ENCODE results near the gene SPTA1.

SPTA1 gene

DNA sequence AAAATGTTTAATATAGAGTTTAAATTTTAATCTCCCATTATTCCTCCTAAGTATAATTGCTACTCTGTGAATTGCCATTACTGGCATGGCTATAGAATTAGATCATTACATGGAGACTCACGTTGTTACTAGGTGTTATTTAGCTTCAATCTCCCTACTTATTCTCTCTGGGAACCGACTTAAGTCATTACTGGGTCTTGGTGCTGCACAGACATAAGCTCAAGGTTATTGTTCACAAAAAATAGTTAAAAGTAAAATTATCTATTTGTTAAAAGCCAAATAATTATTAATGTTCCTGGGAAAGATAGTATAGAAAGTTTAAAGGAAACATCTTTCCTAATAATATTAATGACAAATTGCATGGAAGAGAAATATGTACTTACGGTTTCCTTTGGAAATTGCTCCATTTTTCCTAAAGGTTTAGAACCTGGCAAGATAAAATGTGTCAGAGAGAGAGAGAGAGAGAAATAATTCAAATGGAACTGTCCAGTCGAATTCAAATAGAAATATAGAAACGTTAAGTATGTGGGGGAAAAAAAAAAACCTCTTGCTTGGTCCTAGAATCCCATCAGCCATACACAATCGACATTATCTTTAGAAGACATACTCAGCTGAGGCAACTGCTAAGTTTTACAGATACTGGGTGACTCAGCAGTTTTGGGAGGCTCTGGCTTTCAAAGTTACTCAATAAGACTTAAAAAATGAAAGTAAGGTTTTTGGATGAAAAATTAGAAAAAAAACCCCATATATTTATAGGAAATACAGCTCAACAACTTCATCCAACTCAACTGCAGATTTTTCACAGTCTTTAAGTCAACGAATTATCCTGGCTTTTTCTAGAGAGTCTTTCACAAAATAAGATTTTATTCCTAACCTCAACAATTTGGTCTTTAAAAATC is at the start of gene SPTA1:
TSS of gene SPTA1 (minus strand) at position 605 of the 899 bp plus-strand sequence. CDS start at position 407, 198 bp downstream.
- no peak within 1 kb of the TSS for H3K4me3 ChIP-seq (ENCODE audit: low read length)
- no peak for TF ChIP-seq ZNF274 (IDR thresholded peaks at IDR 0.05; ENCODE audit: low read depth, low read length)

DNA sequence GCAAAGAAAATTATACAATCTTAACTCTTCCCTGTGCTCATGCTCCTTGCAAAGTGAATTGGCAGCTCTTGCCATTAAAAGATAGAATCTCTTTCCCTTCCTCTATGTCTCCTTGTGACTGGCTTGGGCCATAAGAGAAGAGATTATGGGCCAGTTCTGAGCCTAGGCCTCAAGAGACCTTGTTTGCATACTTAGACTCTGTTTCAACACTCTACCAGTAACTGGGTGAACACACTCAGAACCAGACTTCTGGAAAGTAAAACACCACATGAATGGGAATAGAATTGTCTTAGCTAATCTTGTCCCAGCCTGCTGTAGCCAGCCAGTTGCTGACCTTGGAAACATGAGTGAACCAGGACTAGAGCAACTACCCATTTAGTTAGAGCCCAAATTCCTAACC is 49.3 kb upstream of the SPTA1 start:
- no peak overlapping the region for H3K4me3 ChIP-seq (ENCODE audit: low read length)
- TF ChIP-seq ZNF274 (IDR thresholded peaks at IDR 0.05; ENCODE audit: low read depth, low read length), result no peak

DNA sequence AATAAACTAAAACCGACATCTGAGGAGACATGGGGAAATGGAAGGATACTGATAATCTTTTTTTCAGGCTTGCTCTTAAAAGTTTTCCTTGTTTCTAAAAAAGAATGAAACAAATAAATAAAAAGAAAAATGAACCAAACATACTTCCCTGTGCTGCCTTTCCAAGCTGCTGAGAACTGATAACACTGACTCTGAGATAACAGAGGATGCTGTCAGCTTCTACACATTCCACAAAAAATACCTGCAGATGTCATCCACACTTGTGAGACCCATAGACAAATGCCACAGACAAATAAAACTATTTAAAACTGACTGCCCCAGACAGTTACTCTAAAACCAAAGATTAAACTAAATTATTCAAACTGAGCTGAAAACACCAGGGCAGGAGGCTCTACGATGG is 46.0 kb upstream of the SPTA1 start:
- no peak for TF ChIP-seq ZNF274 (IDR thresholded peaks at IDR 0.05; ENCODE audit: low read depth, low read length)
- H3K4me3 ChIP-seq (ENCODE audit: low read length), result no peak overlapping the region

DNA sequence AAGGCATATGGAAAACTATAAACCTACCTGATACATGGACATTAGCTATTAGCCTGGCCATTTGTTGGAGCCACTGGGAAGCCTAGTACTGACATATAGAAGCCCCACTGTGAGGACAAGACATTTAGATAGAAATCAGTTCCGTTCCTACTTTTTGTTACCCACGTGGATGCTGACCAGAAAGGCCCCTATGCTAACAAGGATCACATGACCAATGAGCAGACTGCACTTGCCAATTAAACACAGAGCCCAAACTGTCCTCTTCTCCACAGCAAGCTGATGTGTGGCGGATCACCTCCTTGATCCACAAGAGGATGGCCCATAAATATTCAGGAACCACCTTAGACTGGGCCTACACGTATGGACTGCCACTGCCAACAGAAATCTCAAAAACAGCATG is 45.2 kb upstream of the SPTA1 start:
- TF ChIP-seq ZNF274 (IDR thresholded peaks at IDR 0.05; ENCODE audit: low read depth, low read length), result no peak
- no peak overlapping the region for H3K4me3 ChIP-seq (ENCODE audit: low read length)

DNA sequence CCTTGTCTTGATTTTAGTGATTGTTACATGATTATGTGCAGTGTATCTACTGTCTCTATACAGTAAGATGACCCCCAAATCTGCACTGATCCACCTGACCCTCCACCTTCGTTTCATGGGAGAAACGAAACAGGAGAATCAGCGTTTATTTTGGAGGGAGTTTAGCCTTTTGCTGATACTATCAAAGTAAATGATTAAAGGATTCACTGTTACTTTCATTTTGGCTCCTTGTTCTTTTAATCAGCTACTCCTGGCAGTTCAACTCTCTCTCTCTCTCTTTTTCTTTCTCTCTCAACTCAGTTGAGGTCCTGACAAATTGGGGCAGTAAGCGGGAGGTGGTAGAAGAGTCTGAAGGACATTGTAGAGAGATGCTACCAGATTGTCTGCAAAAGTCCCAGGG is 43.9 kb upstream of the SPTA1 start:
- no peak overlapping the region for H3K4me3 ChIP-seq (ENCODE audit: low read length)
- no peak for TF ChIP-seq ZNF274 (IDR thresholded peaks at IDR 0.05; ENCODE audit: low read depth, low read length)

DNA sequence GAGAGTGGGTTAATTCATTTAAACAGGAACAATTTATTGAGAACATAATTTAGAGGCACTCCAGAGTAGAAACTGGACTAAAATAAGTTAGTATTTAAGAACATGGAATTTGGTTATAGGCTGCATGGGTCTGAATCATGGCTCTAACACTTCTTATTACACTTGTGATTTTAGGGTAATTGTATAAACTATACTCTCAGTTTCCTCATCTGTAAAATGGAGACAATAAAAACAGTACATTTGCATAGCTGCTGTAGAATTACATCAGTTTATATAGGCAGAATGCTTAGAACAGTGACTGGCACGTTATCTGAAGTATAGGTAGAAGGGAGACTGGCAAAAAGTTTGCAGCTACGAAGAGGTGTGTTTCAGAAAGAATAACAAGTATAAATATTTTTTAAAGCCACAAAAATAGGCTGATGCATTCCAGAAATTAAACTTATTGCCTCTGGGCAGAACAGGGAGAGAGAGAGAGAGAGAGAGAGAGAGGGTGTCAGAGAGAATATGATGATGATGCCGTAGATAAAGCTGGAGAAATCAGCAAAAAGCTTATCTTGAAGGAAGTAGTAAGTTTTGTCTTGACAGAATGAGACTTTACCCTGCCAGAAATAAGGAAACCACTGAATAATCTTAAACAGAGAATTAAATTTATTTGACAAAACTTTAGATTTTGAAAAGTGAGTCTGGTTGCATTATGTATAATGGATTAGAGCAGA is 42.2 kb upstream of the SPTA1 start:
- no peak for TF ChIP-seq ZNF274 (IDR thresholded peaks at IDR 0.05; ENCODE audit: low read depth, low read length)
- no peak overlapping the region for H3K4me3 ChIP-seq (ENCODE audit: low read length)

DNA sequence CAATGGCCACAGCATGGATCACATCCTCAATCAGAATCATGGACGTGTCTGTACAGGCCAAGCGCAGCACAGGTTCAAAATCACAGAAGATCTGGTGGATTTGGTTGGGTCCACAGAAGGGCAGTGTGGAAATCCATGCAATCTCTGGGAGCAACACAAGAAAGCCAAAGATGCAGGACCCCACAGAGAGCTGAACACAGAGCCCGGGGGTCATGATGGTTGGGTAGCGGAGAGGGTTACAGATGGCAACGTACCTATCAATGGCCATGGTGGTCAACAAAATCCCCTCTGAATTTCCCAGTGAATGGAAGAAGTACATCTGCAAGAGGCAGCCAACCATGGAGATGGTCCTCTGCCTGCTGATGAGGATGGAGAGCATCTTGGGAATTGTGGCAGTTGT is 37.9 kb upstream of the SPTA1 start:
- no peak for TF ChIP-seq ZNF274 (IDR thresholded peaks at IDR 0.05; ENCODE audit: low read depth, low read length)
- no peak overlapping the region for H3K4me3 ChIP-seq (ENCODE audit: low read length)

DNA sequence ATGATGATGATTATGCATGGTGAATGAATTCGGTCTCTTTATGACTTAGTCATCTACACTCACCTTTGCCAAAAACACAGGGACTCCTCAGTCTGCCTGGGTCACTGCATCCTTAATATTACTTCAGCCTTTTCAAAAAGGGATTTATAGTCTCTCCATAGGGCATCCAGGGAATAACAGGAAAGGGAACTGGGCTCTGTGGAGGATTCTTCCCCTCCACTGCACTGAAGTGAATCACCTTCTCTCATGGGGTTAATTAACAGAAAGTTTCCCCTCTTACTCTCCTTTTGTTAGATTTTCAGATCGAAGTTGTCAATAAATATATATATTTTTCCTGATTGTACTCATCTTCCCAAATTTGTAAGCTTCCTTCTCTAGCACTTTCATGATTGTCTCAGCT is 34.1 kb upstream of the SPTA1 start, which contains the start of gene OR6K3:
TSS of gene OR6K3 (minus strand) at position 101 of the 400 bp plus-strand sequence. CDS start 2,605 bp downstream, outside the sequence.
- TF ChIP-seq ZNF274 (IDR thresholded peaks at IDR 0.05; ENCODE audit: low read depth, low read length), result no peak

DNA sequence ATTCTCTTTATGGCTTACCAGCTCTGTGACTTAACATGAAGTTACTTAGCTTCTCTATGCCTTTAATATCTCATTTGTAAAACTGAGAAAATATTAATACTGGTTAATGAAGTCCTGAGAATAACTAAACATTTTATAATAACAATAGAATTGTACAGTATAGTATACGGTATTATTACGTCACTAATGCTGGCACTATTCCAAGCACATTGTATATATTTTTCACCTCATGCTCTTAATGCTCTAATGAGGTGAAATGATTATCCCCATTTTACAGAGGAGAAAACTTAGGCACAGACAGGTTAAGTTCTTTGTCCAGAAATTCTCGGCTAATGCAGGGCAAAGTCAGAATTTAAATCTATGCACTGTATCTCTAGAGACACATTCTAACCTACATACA is 33.1 kb upstream of the SPTA1 start:
- no peak overlapping the region for H3K4me3 ChIP-seq (ENCODE audit: low read length)
- no peak for TF ChIP-seq ZNF274 (IDR thresholded peaks at IDR 0.05; ENCODE audit: low read depth, low read length)

More for the DNA sequence above, 34.1 kb upstream of the SPTA1 start, which contains the start of gene OR6K3:
- H3K4me3 ChIP-seq (ENCODE audit: low read length), result no peak within 1 kb of the TSS

DNA sequence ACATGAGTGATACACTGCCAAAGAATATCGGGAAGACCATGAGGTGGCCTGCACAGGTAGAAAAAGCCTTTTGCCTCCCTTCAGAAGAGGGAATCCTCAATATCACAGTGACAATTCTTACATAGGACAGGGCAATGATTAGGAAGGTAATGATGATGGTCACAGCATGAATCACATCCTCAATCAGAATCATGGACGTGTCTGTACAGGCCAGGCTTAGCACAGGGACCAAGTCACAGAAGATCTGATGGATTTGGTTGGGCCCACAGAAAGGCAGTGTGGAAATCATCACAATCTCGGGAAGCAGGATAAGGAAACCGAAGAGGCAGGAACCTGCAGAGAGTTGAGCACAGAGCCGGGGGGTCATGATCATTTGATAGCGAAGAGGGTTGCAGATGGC is 30.8 kb upstream of the SPTA1 start:
- TF ChIP-seq ZNF274 (IDR thresholded peaks at IDR 0.05; ENCODE audit: low read depth, low read length), result no peak
- H3K4me3 ChIP-seq (ENCODE audit: low read length), result no peak overlapping the region

DNA sequence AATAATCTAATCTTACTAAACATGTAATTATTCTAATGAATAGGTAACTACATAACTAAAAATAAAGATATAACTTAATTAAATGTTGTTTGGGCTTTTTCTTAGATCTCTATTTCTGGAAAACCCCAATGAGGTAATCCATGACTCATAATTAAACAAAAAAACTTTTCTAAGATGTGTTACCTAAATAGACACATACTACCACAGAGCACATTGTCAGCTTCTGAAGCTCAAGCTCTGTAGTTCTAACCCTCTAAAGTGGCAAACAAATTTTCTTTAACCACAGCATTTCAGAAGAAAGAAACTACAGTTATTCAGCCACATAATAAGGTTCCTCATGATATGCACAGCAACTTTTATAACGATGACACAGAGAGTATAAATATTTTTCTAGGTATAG is 29.8 kb upstream of the SPTA1 start:
- H3K4me3 ChIP-seq (ENCODE audit: low read length), result no peak overlapping the region
- no peak for TF ChIP-seq ZNF274 (IDR thresholded peaks at IDR 0.05; ENCODE audit: low read depth, low read length)

DNA sequence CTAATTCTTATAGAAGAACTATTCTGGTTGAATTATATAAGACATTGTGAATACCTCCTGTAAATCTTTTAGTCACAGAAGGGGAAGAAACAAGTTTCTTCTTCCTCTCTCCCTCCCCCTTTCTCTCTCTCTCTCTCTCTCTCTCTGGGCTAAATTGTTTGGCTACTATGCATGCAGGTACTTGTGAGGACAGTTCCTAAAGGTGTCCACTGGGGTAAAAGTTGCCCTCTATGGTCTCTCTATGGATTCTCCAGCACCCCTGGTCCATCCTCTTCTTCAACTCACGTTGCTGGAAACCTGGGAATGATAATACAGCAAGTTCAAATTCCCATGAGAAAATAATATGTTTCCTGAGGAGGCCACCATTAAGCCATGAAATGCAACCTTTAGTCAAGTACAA is 28.2 kb upstream of the SPTA1 start:
- TF ChIP-seq ZNF274 (IDR thresholded peaks at IDR 0.05; ENCODE audit: low read depth, low read length), result no peak
- no peak overlapping the region for H3K4me3 ChIP-seq (ENCODE audit: low read length)

DNA sequence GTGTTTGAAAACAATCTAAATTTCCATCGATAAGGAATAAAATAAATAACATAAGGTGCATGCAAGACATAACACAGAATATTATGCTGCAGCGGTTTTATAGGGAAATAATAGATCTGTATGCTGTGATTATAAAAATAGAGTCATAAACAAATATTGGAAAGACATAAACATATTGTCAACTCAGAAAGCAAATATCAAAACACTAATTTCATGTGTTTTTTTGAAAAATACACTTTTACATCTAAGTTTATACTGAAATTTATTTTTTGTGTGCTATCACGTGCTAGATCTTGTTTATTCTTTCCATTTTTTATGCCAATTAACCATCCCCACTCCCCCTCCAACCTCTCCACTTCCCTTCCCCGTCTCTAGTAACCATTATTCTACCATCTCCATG is 24.6 kb upstream of the SPTA1 start:
- H3K4me3 ChIP-seq (ENCODE audit: low read length), result no peak overlapping the region

DNA sequence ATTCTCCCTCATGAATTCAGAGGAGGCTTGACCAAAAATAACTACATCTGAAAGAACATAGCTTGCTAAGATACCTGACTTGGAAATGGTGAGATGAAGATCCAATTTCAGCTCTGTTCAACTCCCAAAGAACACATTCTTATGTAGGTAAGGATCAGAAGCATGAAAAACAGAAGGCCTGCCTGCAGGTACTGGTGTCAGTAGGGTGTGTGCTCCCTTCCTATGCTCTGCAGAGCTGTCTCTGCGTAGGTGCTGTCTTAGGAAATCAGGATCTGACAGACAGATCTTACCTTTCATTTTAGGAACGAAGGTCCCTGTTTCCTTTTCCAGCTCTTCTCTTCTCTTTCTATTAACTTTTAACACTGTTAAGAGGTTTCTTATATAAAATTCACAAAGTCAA is 19.6 kb upstream of the SPTA1 start:
- no peak overlapping the region for H3K4me3 ChIP-seq (ENCODE audit: low read length)
- TF ChIP-seq ZNF274 (IDR thresholded peaks at IDR 0.05; ENCODE audit: low read depth, low read length), result no peak

More for the DNA sequence above, 24.6 kb upstream of the SPTA1 start:
- no peak for TF ChIP-seq ZNF274 (IDR thresholded peaks at IDR 0.05; ENCODE audit: low read depth, low read length)

DNA sequence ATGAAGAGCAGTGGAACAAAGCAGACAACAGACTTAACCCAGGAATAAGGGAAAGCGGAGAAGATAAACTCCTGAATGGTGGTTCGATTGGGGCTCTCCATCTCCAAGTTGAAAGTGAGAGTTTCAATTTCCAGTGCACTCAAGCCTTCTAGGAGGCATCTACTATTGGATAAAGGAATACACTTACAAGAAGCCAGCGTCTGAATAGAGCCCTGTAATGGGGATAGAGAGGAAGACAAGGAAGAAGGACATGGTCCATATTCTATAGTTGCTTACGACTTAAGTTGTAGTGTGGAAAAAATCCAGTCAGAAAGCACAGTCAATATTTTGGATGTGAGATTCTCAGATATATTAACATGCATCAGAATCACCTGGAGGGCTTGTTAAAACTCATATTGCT is 14.0 kb upstream of the SPTA1 start, which contains the start of gene OR6K2:
TSS of gene OR6K2 (minus strand) at position 101 of the 400 bp plus-strand sequence. CDS start at position 101, 0 bp downstream.
- no peak within 1 kb of the TSS for H3K4me3 ChIP-seq (ENCODE audit: low read length)
- TF ChIP-seq ZNF274 (IDR thresholded peaks at IDR 0.05; ENCODE audit: low read depth, low read length), result no peak
